Measurements from ENCODE around the gene LYPD5. TPM values are rescaled to one million over a fixed set of nuclear protein-coding genes. Genes with fewer than 3 reads are reported as not detected.
A peak's percentile ranks its signal among the peaks of the same experiment; 100 is the strongest.
"Not testable (repeated sequence)": the region's sequence is repeated elsewhere in the genome, so short reads cannot be mapped to it uniquely, and the experiment has no call there.

The LYPD5 gene
- polyA plus RNA-seq, 4 donors: 0.35 to 2.3 (median 1.1) TPM; not detected in 1

DNA sequence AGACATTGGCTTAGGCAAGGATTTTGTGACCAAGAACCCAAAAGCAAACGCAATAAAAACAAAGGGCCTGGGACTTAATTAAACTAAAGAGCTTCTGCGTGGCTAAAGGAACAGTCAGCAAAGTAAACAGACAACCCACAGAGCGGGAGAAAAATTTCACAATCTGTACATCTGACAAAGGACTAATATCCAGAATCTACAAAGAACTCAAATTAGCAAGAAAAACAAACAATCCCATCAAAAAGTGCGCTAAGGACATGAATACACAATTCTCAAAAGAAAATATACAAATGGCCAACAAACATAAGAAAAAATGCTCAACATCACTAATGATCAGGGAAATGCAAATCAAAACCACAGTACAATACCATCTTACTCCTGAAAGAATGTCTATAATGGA is 22.3 kb upstream of the LYPD5 start:
- not testable (repeated sequence) for FAIRE-seq

DNA sequence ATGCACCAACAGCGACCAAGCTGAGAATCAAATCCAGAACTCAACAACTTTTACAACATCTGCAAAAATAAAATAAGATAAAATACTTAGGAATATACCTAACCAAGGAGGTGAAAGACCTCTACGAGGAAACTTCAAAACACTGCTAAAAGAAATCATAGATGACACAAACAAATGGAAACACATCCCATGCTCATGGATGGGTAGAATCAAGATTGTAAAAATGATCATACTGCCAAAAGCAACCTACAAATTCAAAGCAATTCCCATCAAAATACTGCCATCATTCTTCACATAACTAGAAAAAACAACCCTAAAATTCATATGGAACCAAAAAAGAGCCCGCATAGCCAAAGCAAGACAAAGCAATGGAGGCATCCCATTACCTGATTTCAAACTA is 21.6 kb upstream of the LYPD5 start:
- peaks cover 0 to 22% (median 4%) of the 10 kb centered on the region in 3 donors for H3K27me3 ChIP-seq (ENCODE audit: control insufficient read depth in 3 of 3, insufficient read depth in 3 of 3, low read length in 3 of 3)
- not testable (repeated sequence) for FAIRE-seq; H3K4me3 ChIP-seq (ENCODE audit: low read depth in 1 of 3, low read length in 3 of 3); H3K36me3 ChIP-seq (ENCODE audit: control insufficient read depth in 3 of 3, insufficient read depth in 2 of 3, low read depth in 1 of 3, low read length in 3 of 3); H3K27ac ChIP-seq (ENCODE audit: low read depth in 1 of 3, low read length in 2 of 3); H3K4me1 ChIP-seq (ENCODE audit: control insufficient read depth in 3 of 3, insufficient read depth in 2 of 3, low read depth in 1 of 3, low read length in 2 of 3); H3K9me3 ChIP-seq (ENCODE audit: control insufficient read depth in 2 of 2, insufficient read depth in 1 of 2, low read depth in 1 of 2, low read length in 1 of 2); DNase-seq
- WGBS, 3 donors: 76 to 85% (median 81%) methylated on average over 3 of the region's 3 CpGs

More for the DNA sequence above, 22.3 kb upstream of the LYPD5 start:
- not testable (repeated sequence) for H3K4me3 ChIP-seq (ENCODE audit: low read depth in 1 of 3, low read length in 3 of 3); DNase-seq; H3K9me3 ChIP-seq (ENCODE audit: control insufficient read depth in 2 of 2, insufficient read depth in 1 of 2, low read depth in 1 of 2, low read length in 1 of 2); H3K27ac ChIP-seq (ENCODE audit: low read depth in 1 of 3, low read length in 2 of 3); H3K4me1 ChIP-seq (ENCODE audit: control insufficient read depth in 3 of 3, insufficient read depth in 2 of 3, low read depth in 1 of 3, low read length in 2 of 3); H3K36me3 ChIP-seq (ENCODE audit: control insufficient read depth in 3 of 3, insufficient read depth in 2 of 3, low read depth in 1 of 3, low read length in 3 of 3)
- peaks cover 0 to 20% (median 4%) of the 10 kb centered on the region in 3 donors for H3K27me3 ChIP-seq (ENCODE audit: control insufficient read depth in 3 of 3, insufficient read depth in 3 of 3, low read length in 3 of 3)
- 53 to 65% (median 58%) methylated on average over 4 of the region's 4 CpGs for WGBS, 3 donors

DNA sequence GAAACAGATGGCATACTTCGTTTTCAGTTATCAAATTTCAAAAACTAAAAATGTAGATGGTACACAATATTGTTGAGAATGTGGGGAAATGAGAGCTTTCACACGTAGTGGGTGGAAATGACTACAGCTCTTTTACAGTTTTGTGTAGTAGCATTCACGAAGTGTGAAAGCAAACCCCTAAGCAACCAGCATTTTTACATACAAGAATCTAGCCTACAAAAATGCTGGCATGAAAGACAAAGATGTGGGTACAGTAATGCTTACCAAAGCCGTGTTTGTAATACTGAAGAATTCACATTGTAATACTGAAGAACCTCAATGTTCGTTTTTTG is 18.6 kb upstream of the LYPD5 start:
- Histone ChIP-seq H3K27me3 (ENCODE audit: control insufficient read depth in 3 of 3, insufficient read depth in 3 of 3, low read length in 3 of 3) (peaks cover 0 to 20% (median 4%) of the 10 kb centered on the region in 3 donors), H3K4me3 (ENCODE audit: low read depth in 1 of 3, low read length in 3 of 3) (peak overlapping the region in 2 of 3 donors; percentile 5 to 38), H3K27ac (ENCODE audit: low read depth in 1 of 3, low read length in 2 of 3) (no peak overlapping the region), H3K4me1 (ENCODE audit: control insufficient read depth in 3 of 3, insufficient read depth in 2 of 3, low read depth in 1 of 3, low read length in 2 of 3) (peaks cover 0 to 3% (median 0%) of the 10 kb centered on the region in 3 donors), H3K9me3 (ENCODE audit: control insufficient read depth in 2 of 2, insufficient read depth in 1 of 2, low read depth in 1 of 2, low read length in 1 of 2) (no peaks in the 10 kb centered on the region), H3K36me3 (ENCODE audit: control insufficient read depth in 3 of 3, insufficient read depth in 2 of 3, low read depth in 1 of 3, low read length in 3 of 3) (no peaks in the 10 kb centered on the region)
- DNase-seq: no peak
- WGBS, 3 donors: 32 to 39% (median 36%) methylated on average over 5 of the region's 5 CpGs
- FAIRE-seq: no peak

DNA sequence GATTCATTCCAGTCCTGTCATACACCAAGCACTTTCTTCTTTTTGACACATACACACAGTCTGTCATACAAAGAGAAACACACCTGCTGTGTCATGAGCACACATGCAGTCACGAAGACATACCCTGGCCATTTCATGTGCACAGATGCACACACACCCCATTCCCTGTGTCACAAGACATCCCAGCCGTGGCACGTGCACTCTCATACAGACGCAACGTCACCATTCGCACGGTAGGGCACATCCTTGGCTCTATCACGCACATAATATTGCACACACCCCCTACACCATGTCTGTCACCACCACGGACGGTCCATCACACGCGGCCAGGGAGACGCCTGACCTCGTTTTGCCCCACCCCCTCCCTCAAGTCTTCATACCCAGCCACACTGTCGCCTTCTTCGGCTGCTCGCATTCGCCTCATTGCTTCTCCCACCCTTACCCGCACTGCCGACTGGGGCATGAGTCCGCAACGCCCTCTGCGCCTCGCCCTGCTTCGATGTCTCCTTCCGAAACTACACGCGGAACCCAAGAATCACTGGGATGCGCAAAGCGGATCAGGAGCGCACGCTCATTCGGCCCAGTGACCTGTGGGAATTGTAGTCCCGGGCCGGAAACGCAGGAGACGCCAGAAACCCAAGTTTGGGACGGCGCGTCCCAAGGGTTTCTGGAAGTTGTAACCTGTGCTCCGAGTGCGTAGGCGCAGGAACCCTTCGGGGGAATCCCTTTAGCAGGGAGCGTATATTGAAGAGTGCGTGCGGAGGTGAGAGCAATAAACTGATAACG is 18.0 kb upstream of the LYPD5 start:
- no peaks in the 10 kb centered on the region for H3K9me3 ChIP-seq (ENCODE audit: control insufficient read depth in 2 of 2, insufficient read depth in 1 of 2, low read depth in 1 of 2, low read length in 1 of 2)
- H3K36me3 ChIP-seq (ENCODE audit: control insufficient read depth in 3 of 3, insufficient read depth in 2 of 3, low read depth in 1 of 3, low read length in 3 of 3): no peaks in the 10 kb centered on the region
- peak; percentile 21 to 47 for DNase-seq
- peak overlapping the region in 2 of 3 donors; percentile 5 to 38 for H3K4me3 ChIP-seq (ENCODE audit: low read depth in 1 of 3, low read length in 3 of 3)
- 15 to 23% (median 22%) methylated on average over 48 of the region's 48 CpGs for WGBS, 3 donors
- H3K27ac ChIP-seq (ENCODE audit: low read depth in 1 of 3, low read length in 2 of 3): no peak overlapping the region
- H3K27me3 ChIP-seq (ENCODE audit: control insufficient read depth in 3 of 3, insufficient read depth in 3 of 3, low read length in 3 of 3): peaks cover 0 to 18% (median 4%) of the 10 kb centered on the region in 3 donors
- peaks cover 0 to 3% (median 0%) of the 10 kb centered on the region in 3 donors for H3K4me1 ChIP-seq (ENCODE audit: control insufficient read depth in 3 of 3, insufficient read depth in 2 of 3, low read depth in 1 of 3, low read length in 2 of 3)
- no peak for FAIRE-seq

DNA sequence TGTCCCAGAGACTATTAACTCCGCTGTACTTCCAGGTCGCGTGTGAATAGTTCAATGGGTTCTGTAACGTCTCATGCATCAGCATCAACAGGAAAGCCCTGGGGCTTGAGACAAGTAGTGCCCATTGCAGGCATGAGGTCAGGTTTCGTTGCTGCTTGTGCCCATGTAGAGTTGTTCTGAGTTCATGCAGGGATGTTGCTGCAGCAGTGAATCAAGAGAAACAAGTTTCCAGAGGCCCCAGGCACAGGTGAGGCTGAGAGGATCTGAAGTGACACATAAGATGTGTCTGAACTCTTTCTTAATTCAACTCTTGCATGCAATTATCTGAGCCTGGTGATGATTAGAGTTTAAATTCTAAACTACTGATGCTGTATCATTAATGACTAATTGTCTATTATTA is 16.3 kb upstream of the LYPD5 start:
- no peak overlapping the region for H3K27ac ChIP-seq (ENCODE audit: low read depth in 1 of 3, low read length in 2 of 3)
- FAIRE-seq (no peak), DNase-seq (no peak)
- H3K4me3 ChIP-seq (ENCODE audit: low read depth in 1 of 3, low read length in 3 of 3): no peak overlapping the region
- peaks cover 0 to 18% (median 4%) of the 10 kb centered on the region in 3 donors for H3K27me3 ChIP-seq (ENCODE audit: control insufficient read depth in 3 of 3, insufficient read depth in 3 of 3, low read length in 3 of 3)
- WGBS, 3 donors: 82 to 84% (median 83%) methylated on average over 5 of the region's 5 CpGs
- no peaks in the 10 kb centered on the region for H3K9me3 ChIP-seq (ENCODE audit: control insufficient read depth in 2 of 2, insufficient read depth in 1 of 2, low read depth in 1 of 2, low read length in 1 of 2)
- H3K4me1 ChIP-seq (ENCODE audit: control insufficient read depth in 3 of 3, insufficient read depth in 2 of 3, low read depth in 1 of 3, low read length in 2 of 3): peaks cover 0 to 3% (median 0%) of the 10 kb centered on the region in 3 donors
- no peaks in the 10 kb centered on the region for H3K36me3 ChIP-seq (ENCODE audit: control insufficient read depth in 3 of 3, insufficient read depth in 2 of 3, low read depth in 1 of 3, low read length in 3 of 3)

DNA sequence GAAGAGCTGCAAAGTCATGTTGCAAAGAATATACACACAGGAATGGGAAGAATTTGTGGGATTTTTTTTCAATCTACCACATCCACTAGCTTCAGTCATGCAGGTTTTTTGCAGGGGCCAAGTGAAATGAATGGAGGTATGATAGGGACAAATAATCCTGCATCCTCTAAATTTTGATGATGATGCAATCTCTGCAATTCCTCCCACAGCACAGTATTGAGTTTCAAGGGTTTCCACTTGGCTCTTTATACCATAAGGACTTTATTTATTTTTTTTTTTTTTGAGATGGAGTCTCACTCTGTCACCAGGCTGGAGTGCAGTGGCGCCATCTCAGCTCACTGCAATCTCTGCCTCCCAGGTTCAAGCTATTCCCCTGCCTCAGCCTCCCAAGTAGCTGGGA is 15.2 kb upstream of the LYPD5 start:
- not testable (repeated sequence) for FAIRE-seq; DNase-seq; H3K4me3 ChIP-seq (ENCODE audit: low read depth in 1 of 3, low read length in 3 of 3); H3K9me3 ChIP-seq (ENCODE audit: control insufficient read depth in 2 of 2, insufficient read depth in 1 of 2, low read depth in 1 of 2, low read length in 1 of 2); H3K36me3 ChIP-seq (ENCODE audit: control insufficient read depth in 3 of 3, insufficient read depth in 2 of 3, low read depth in 1 of 3, low read length in 3 of 3); H3K4me1 ChIP-seq (ENCODE audit: control insufficient read depth in 3 of 3, insufficient read depth in 2 of 3, low read depth in 1 of 3, low read length in 2 of 3); H3K27ac ChIP-seq (ENCODE audit: low read depth in 1 of 3, low read length in 2 of 3)
- WGBS, 3 donors: 81 to 100% (median 85%) methylated on average over 1 of the region's 1 CpG
- H3K27me3 ChIP-seq (ENCODE audit: control insufficient read depth in 3 of 3, insufficient read depth in 3 of 3, low read length in 3 of 3): peaks cover 0 to 18% (median 4%) of the 10 kb centered on the region in 3 donors

DNA sequence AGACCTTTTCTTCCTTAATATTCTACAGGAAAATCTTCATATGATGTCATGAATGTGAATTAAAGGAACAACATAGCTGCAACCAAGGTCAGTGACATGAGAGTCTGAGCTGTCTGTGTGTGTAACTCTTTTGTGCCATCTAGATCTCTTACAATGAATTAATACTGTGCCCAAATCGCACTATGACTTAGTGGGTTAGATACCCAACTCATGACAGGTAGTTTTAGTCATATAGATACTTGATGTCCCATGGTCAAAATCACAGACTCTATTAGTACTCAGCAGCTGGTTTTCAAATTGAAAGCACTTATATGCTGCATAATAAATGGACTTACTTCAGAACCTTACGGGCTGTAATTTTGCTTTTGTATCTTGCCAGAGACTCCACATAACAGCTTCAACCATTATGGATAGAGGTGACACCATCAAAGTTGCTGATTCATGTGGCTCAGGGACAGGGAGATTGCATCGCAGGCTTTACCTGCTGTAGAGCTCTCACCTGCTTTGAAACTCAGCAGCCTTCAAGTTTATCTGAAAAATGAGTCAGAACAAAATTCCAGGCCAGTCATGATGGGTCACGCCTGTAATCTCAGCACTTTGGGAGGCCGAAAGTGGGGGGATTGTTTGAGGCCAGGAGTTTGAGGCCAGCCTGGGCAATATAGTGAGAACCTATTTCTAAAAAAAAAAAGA is 12.6 kb upstream of the LYPD5 start:
- no peaks in the 10 kb centered on the region for H3K9me3 ChIP-seq (ENCODE audit: control insufficient read depth in 2 of 2, insufficient read depth in 1 of 2, low read depth in 1 of 2, low read length in 1 of 2)
- no peak overlapping the region for H3K4me3 ChIP-seq (ENCODE audit: low read depth in 1 of 3, low read length in 3 of 3)
- peaks cover 0 to 6% (median under 1%) of the 10 kb centered on the region in 3 donors for H3K27me3 ChIP-seq (ENCODE audit: control insufficient read depth in 3 of 3, insufficient read depth in 3 of 3, low read length in 3 of 3)
- no peaks in the 10 kb centered on the region for H3K4me1 ChIP-seq (ENCODE audit: control insufficient read depth in 3 of 3, insufficient read depth in 2 of 3, low read depth in 1 of 3, low read length in 2 of 3)
- H3K36me3 ChIP-seq (ENCODE audit: control insufficient read depth in 3 of 3, insufficient read depth in 2 of 3, low read depth in 1 of 3, low read length in 3 of 3): no peaks in the 10 kb centered on the region
- FAIRE-seq (no peak), DNase-seq (no peak)
- H3K27ac ChIP-seq (ENCODE audit: low read depth in 1 of 3, low read length in 2 of 3): no peak overlapping the region
- 52 to 72% (median 58%) methylated on average over 5 of the region's 5 CpGs for WGBS, 3 donors

DNA sequence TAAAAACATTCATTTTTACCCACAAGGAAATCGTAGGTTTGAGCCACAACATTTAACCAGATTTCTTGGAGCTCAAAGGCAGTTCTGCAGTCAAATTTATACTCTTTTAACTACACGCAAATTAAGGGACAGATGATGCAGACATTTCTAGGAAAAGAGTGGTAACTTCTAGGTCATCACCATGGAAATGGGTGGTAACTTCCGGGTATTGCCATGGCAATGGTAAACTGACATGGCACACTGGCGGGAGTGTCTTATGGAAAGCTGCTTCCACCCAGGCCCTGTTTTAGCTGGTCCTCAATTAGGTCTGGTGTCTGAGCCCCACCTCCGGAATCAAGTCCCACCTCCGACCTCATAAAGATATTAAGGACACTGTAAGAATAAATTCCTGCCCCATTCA is 10.4 kb upstream of the LYPD5 start:
- Histone ChIP-seq H3K4me1 (ENCODE audit: control insufficient read depth in 3 of 3, insufficient read depth in 2 of 3, low read depth in 1 of 3, low read length in 2 of 3) (no peaks in the 10 kb centered on the region), H3K27me3 (ENCODE audit: control insufficient read depth in 3 of 3, insufficient read depth in 3 of 3, low read length in 3 of 3) (peaks cover 0 to 2% (median 0%) of the 10 kb centered on the region in 3 donors), H3K36me3 (ENCODE audit: control insufficient read depth in 3 of 3, insufficient read depth in 2 of 3, low read depth in 1 of 3, low read length in 3 of 3) (no peaks in the 10 kb centered on the region), H3K4me3 (ENCODE audit: low read depth in 1 of 3, low read length in 3 of 3) (no peak overlapping the region), H3K9me3 (ENCODE audit: control insufficient read depth in 2 of 2, insufficient read depth in 1 of 2, low read depth in 1 of 2, low read length in 1 of 2) (no peaks in the 10 kb centered on the region), H3K27ac (ENCODE audit: low read depth in 1 of 3, low read length in 2 of 3) (no peak overlapping the region)
- 64 to 67% (median 65%) methylated on average over 6 of the region's 6 CpGs for WGBS, 3 donors
- no peak for FAIRE-seq
- no peak for DNase-seq

All from small intestine (tissue), 7 donors.